SKM-1 (cell line): Measurements from ENCODE around the gene CUX1.

Experiments
- DNase-seq: peaks from one replicate; lab custom pipeline; 2025; ENCODE audit not compliant: unreplicated experiment; lab: John Stamatoyannopoulos, UW

The CUX1 gene

DNA sequence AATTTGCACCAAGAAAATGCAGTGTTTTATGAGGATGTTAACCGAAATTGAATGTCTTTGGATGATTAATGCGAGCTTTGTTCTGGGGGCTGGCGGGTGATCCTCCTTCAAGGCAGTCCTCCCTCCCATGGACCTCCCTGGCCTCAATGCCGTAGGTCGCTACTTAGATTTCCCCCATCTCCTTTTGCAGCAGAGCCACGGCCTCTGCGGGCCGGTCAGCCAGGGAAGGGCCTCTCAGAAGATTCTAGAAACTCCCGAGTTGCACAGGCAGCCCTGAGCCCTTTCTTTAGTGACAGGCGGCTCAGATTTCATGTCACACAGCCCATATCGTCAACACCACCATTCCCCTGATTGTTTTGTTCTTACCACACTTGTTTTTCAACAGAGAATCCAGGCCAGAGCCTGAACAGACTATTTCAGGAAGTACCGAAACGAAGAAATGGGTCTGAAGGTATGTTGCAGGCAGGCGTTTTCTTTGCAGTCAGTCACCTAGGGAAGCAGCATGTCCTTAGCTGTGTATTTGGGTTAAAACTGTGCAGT lies 381.1 kb downstream of the CUX1 start:
- no peak for DNase-seq

DNA sequence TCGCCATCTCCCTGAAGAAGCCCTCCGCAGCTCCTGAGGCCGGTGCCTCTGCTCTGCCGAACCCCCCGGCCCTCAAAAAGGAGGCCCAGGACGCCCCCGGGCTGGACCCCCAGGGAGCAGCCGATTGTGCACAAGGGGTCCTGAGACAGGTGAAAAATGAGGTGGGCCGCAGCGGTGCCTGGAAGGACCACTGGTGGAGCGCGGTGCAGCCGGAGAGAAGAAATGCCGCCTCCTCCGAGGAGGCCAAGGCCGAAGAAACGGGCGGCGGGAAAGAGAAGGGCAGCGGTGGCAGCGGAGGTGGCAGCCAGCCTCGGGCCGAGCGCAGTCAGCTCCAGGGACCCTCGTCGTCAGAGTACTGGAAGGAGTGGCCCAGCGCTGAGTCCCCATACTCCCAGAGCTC lies 384.1 kb downstream of the CUX1 start:
- DNase-seq: no peak

DNA sequence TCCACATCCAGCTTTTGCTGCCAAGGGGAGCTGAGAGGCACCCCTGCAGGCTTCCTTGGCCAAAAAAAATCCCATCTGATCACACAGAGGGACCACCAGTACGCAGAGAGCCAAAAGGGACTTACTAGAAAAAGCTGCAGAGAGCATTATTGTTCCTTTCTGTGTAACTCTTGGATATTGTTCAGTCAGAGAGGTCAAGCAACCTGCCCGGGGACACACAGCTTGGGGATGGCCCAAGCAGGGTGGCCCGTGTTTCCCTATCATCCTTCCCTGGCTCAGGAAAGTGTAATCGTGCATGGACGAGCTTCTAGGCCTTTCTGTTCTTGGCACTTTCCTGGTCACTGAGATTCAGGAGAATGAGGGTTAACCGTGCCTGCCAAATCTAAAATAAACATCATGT lies 385.1 kb downstream of the CUX1 start:
- DNase-seq: no peak

GRCh38 chr7:102203218-102203617 lies 385.8 kb downstream of the CUX1 start:
- no peak for DNase-seq

DNA sequence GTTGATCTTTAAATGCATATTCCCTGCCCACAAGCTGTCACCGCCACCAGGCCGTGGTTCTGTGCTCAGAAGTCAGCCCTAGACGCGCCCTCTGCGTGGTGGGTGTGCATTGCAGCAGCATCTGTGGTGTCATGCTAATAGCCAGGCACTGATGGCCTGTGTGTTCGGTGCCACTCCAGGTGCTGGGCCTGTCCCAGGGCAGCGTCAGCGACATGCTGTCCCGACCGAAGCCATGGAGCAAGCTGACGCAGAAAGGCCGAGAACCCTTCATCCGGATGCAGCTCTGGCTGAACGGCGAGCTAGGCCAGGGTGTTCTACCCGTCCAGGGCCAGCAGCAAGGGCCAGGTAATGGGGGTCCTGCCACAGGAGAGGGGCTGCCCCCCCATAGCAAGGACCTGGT lies 386.8 kb downstream of the CUX1 start:
- no peak for DNase-seq

DNA sequence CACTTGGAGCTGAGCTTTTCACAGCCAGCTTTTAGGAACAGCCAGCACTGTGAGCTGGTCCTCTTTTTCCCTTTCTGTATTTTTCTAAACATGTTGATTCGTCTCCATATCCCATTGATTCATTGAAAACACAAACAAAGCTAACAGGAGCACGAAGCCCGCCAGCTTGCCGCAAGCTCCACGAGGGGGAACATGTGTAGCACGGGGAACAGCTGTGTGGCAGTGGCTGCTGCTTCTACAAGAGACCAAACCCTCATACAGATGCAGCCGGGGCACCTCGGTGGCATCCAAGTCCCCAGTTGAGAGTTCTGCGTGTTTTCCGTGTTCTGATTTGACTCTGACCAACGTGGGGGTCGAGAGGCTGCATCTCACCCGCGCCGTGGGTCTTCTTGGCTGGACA lies 388.5 kb downstream of the CUX1 start:
- DNase-seq: no peak

DNA sequence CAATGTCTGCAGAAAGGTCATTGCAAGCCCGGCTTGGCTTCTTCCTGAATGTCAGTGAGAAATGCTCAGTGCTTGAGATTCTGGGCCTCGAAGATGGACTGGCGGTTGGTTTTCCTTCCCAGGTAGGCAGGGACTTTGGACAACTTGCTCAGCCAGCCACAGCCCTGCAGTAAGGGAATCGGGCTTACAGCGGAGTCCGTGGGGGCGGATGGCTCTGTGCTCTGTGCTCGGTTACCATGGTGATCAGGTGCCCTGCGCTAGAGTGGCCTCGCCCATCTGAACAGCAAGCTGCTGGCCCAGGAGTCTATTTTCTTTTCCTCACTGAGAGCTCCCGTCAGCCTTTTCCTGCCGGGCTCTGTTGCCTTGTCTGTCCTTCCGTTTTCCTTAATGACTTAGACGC lies 391.4 kb downstream of the CUX1 start:
- DNase-seq: no peak

DNA sequence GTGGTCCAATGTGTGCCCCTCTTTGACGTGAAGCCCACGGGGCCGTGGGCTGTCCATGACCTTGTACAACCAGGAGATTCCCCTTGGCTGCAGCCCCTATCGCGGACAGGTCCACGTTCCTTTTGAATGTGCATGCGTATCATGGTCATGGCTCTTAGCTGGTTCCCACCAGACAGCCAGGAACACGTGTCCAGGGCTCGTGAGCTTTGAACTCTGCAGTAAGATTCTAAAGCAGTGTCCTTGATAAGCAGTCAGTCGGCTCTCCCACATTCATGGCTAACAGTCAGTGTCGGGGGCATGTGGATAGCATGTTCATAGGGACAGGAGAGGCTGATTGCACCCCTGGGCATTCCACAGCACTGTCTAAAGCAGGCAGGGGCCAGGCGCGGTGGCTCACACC lies 393.4 kb downstream of the CUX1 start:
- no peak for DNase-seq

- DNase-seq: no peak
These were observed 394.4 kb downstream of the CUX1 start for GRCh38 chr7:102211590-102212550.

- DNase-seq: no peak
These were observed 397.1 kb downstream of the CUX1 start for GRCh38 chr7:102214477-102215072.

GRCh38 chr7:102215256-102215655 lies 397.8 kb downstream of the CUX1 start:
- DNase-seq: no peak

- DNase-seq: no peak
These were observed 398.3 kb downstream of the CUX1 start for GRCh38 chr7:102215711-102216110.

DNA sequence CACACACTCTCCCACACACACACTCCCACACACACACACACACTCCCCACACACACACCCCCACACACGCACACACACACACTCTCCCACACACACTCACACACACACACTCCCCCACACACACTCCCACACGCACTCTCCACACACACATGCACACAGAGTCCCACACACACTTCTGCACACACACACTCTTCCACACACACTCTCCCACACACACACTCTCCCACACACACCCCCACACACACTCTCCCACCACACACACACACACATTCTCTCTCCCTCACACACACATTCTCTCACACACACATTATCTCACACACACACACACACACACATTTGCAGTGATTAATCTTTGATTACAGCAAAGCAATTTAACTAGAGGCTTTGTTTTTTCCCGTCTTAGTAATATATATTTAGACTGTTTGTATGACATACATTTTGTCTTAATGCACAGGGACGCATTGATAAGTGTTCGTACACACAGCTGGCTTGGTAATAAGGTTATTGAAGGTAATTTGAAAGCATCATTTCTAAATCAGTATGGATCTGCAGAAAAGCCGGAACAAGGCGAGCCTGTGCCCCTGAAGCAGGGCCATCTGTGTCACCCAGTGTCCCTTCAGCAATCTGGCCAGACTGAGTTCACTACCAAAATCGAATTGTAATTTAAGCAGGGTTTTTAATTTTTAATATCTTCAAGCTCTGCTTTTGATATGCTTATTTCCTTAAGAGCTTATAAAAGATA lies 399.3 kb downstream of the CUX1 start:
- no peak for DNase-seq

GRCh38 chr7:102220229-102220850 lies 402.9 kb downstream of the CUX1 start:
- DNase-seq: no peak

DNA sequence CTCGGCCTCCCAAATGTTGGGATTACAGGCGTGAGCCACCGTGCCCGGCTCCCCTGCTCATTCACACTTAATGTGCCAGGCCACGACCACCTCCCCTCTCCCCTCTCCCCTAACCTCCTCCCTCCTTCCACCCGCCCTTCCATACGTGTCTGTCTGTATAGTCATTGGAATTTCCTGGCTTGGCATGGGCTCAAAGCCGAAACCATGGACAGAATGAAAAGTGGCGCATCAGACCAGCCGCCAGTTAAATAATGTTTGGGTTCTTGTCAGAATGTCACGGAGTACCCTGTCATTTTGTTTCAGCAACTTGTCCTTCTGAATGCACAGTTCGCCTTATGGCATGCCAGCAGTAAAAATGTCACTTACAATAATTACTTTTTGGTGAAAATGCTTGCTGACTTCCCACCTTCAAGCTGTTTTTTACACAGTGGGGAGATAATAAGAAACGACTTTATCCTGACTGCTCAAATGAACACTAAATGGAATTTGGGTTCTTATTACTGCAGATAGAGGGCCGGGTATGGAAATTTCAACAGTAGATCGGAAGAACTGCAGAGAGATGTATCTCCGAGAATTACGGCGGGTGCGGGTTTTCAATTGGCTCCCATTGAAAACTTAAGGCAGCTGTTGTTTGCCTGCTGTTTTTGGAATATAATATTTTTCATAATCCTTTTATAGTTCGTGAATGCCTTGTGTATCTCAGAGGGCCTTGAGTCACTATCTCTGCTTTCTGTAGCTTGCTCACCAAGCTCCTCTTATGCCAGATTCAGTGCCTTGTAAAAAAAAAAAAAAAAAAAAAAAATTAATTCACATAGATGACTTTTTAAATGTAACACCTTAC lies 403.8 kb downstream of the CUX1 start:
- no peak for DNase-seq

GRCh38 chr7:102221961-102222360 lies 404.5 kb downstream of the CUX1 start:
- DNase-seq: no peak

DNA sequence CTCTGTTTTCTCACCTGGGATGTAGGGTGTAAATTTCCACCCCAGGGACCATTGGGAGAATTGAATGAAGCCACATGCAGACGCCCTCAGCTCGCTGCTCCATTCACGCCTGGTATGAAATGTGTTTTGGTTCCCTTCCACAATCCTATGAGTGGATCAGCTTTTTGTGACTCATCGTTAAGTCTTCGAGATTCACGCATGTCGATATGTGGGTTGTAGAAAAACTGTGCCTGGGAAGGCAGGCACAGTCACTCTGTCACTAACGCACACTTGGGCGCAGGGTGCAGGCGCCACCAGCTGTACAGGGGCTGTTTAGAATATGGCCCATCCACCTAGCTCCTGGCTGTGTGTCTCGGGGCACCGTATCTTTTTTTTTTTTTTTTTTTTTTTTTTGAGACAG lies 405.0 kb downstream of the CUX1 start:
- no peak for DNase-seq

GRCh38 chr7:102223184-102223583 lies 405.8 kb downstream of the CUX1 start:
- DNase-seq: no peak

DNA sequence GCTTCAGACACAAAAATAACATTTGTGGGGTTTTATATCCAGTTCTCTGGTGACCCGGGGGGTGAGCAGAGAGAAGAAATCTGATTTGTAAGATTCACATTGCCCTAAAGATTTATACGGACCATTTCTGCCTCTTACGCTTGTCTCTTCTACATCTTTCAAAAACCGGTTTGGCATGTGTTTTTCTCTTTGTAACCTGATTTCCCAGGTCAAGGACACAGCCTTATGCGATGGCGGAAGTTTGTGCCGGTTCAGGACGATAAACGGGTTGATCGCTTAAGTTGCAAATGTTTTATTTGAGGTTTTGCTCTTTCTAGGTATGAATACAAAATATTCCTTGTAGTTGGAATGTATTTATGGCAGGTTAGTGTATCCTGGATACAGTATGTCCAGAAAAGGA lies 407.6 kb downstream of the CUX1 start:
- no peak for DNase-seq

DNA sequence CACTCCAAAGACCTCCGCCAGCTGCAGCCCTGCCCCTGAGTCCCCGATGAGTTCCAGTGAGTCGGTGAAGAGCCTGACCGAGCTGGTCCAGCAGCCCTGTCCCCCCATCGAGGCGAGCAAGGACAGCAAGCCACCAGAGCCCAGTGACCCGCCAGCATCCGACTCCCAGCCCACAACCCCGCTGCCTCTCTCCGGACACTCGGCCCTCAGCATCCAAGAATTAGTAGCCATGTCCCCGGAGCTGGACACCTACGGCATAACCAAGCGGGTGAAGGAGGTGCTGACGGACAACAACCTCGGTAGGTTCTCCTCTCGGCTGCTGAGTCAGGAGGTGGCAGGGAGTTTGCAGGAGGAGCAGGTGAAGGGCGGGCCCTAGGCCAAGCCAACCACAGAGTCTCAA lies 409.9 kb downstream of the CUX1 start:
- DNase-seq: no peak
